Stomach (tissue), 9 donors: ENCODE data around the gene SEPTIN11. TPM values are rescaled to one million over a fixed set of nuclear protein-coding genes. Genes with fewer than 3 reads are reported as not detected.

ENCODE experiments used
- DNase-seq, 2 donors: peaks; one replicate each; pipeline versions ENCODE4 v3.0.0 to v3.0.0-alpha.2; 2013 to 2019
- H3K27ac ChIP-seq, 5 donors: fragments of 200-600 bp in 4 of 5; sonication (generic) in 4 of 5; one replicate each; pipeline ENCODE4 v1.5.1; 2013 to 2019; ENCODE audit warnings: mild to moderate bottlenecking in 1 of 5, moderate library complexity in 1 of 5
- H3K27me3 ChIP-seq, 3 donors: fragments of 200-600 bp; sonication (generic); one replicate each; pipeline ENCODE4 v1.5.1; 2017 to 2019; ENCODE audit warnings: mixed run types in 1 of 3
- H3K36me3 ChIP-seq, 4 donors: fragments of 200-600 bp; sonication (generic); 1 replicate in 3 of 4; 2 replicates in 1 of 4; pipeline ENCODE4 v1.5.1; 2016 to 2019
- H3K4me1 ChIP-seq, 4 donors: fragments of 200-600 bp; sonication (generic); one replicate each; pipeline ENCODE4 v1.5.1; 2016 to 2019
- H3K4me3 ChIP-seq, 4 donors: fragments of 200-600 bp; sonication (generic) in 3 of 4; one replicate each; pipeline ENCODE4 v1.5.1; 2016 to 2019; ENCODE audit warnings: mild to moderate bottlenecking in 1 of 4
- H3K9me3 ChIP-seq, 4 donors: fragments of 200-600 bp; sonication (generic); one replicate each; pipeline ENCODE4 v1.5.1; 2016 to 2019
- CTCF ChIP-seq, 7 experiments: fragments of 450-650 bp in 4 of 7; fragments of 200-600 bp in 3 of 7; sonication (generic) in 3 of 7; IDR thresholded peaks; one replicate each; pipeline ENCODE4 v1.5.1; 2016 to 2019; ENCODE audit warnings: antibody characterized with exemption in 7 of 7, control low read depth in 2 of 7, mild to moderate bottlenecking in 1 of 7
- EP300 ChIP-seq: sonication (generic); formaldehyde crosslinking; IDR thresholded peaks from one replicate; pipeline ENCODE4 v1.6.1; 2017; ENCODE audit warnings: antibody characterized with exemption
- POLR2A ChIP-seq, 4 donors: fragments of 450-650 bp; IDR thresholded peaks; one replicate each; pipeline ENCODE4 v1.6.1; 2016; ENCODE audit warnings: antibody characterized with exemption in 4 of 4, control low read depth in 2 of 4, mild to moderate bottlenecking in 1 of 4, moderate library complexity in 1 of 4
- POLR2AphosphoS5 ChIP-seq, 3 donors: sonication (generic); formaldehyde crosslinking; IDR thresholded peaks; one replicate each; pipeline ENCODE4 v1.6.1; 2016; ENCODE audit warnings: antibody characterized with exemption in 3 of 3
- WGBS, 5 donors: extraction: QIAGEN DNeasy Blood & Tissue Kit in 3 of 5; methylation state at CpG; one replicate each; pipeline versions ENCODE4 v1.1.5 to v1.1.7; 2013 to 2018; 5-methylcytosine and 5-hydroxymethylcytosine counted together
- intact Hi-C: fragments of 100-400 bp; cut with DNase I; formaldehyde crosslinking; loops from one replicate; pipeline ENCODE4 v1.15.1; 2023; ENCODE audit warnings: low total_unique reads
- polyA plus RNA-seq, 3 donors: library from polyadenylated mRNA; stranded (reverse); fragments of 200-250 nt; gene quantifications; one replicate each; pipeline ENCODE4 v1.2.3, GENCODE V29; 2013
- total RNA-seq, 5 donors: library from RNA; depleted of rRNA; stranded (reverse); fragments of >200 nt; gene quantifications; one replicate each; pipeline versions ENCODE4 v1.1.0 to v1.2.3, GENCODE V29; 2014 to 2016
- donor health status: healthy with polysubstance abuse.
- donor health status: Bipolar disorder and iron deficiency.
- donor health status: healthy.

SEPTIN11 gene
- total and polyA plus RNA-seq, 8 donors: 9.3 to 298 (median 57.4) TPM

GRCh38 chr4:76993787-76994641 lies 44.5 kb downstream of the SEPTIN11 start:
- peaks cover 3 to 30% (median 27%) of the 10 kb centered on the region in 4 donors for H3K36me3 ChIP-seq
- no peaks in the 10 kb centered on the region for H3K9me3 ChIP-seq
- TF ChIP-seq CTCF (IDR thresholded peaks at IDR 0.05) (no peak), EP300 (no peak), POLR2A (IDR thresholded peaks at IDR 0.05) (no peak), POLR2AphosphoS5 (IDR thresholded peaks at IDR 0.05) (no peak)
- no peaks in the 10 kb centered on the region for H3K27me3 ChIP-seq
- intact Hi-C loops: no loop called here
- DNase-seq: peak in 1 of 2 donors; percentile 60
- H3K4me3 ChIP-seq: no peak overlapping the region
- WGBS, 5 donors: 68 to 91% (median 86%) methylated on average over 10 of the region's 10 CpGs
- H3K27ac ChIP-seq: no peak overlapping the region
- H3K4me1 ChIP-seq: peaks cover 0 to 3% (median 0%) of the 10 kb centered on the region in 4 donors

- no peak for TF ChIP-seq POLR2AphosphoS5 (IDR thresholded peaks at IDR 0.05)
- TF ChIP-seq POLR2A (IDR thresholded peaks at IDR 0.05): no peak
- no peak for TF ChIP-seq EP300
- no peak for TF ChIP-seq CTCF (IDR thresholded peaks at IDR 0.05)
- H3K36me3 ChIP-seq: peaks cover 3 to 42% (median 39%) of the 10 kb centered on the region in 4 donors
- H3K27ac ChIP-seq: no peak overlapping the region
- H3K4me3 ChIP-seq: no peak overlapping the region
- no peaks in the 10 kb centered on the region for H3K9me3 ChIP-seq
- no peak for DNase-seq
- peaks cover 0 to 3% (median 0%) of the 10 kb centered on the region in 4 donors for H3K4me1 ChIP-seq
- intact Hi-C loops: no loop called here
- H3K27me3 ChIP-seq: no peaks in the 10 kb centered on the region
- 93 to 100% (median 96%) methylated on average over 1 of the region's 1 CpG for WGBS, 5 donors
Measured at GRCh38 chr4:76995776-76996175, 46.2 kb downstream of the SEPTIN11 start.

- WGBS, 5 donors: 95 to 97% (median 96%) methylated on average over 2 of the region's 2 CpGs
- H3K4me3 ChIP-seq: no peak overlapping the region
- intact Hi-C loops: no loop called here
- peaks cover 0 to 3% (median 0%) of the 10 kb centered on the region in 4 donors for H3K4me1 ChIP-seq
- no peak for DNase-seq
- H3K9me3 ChIP-seq: no peaks in the 10 kb centered on the region
- H3K27me3 ChIP-seq: no peaks in the 10 kb centered on the region
- TF ChIP-seq POLR2AphosphoS5 (IDR thresholded peaks at IDR 0.05) (no peak), EP300 (no peak), POLR2A (IDR thresholded peaks at IDR 0.05) (no peak), CTCF (IDR thresholded peaks at IDR 0.05) (no peak)
- peaks cover 3 to 47% (median 43%) of the 10 kb centered on the region in 4 donors for H3K36me3 ChIP-seq
- no peak overlapping the region for H3K27ac ChIP-seq
Measured at GRCh38 chr4:76996445-76996844, 46.9 kb downstream of the SEPTIN11 start.

- Histone ChIP-seq H3K27ac (no peak overlapping the region), H3K4me3 (no peak overlapping the region), H3K36me3 (peaks cover 3 to 47% (median 43%) of the 10 kb centered on the region in 4 donors), H3K9me3 (no peaks in the 10 kb centered on the region), H3K27me3 (no peaks in the 10 kb centered on the region), H3K4me1 (peaks cover 0 to 6% (median 5%) of the 10 kb centered on the region in 4 donors)
- TF ChIP-seq POLR2AphosphoS5 (IDR thresholded peaks at IDR 0.05) (no peak), CTCF (IDR thresholded peaks at IDR 0.05) (no peak), EP300 (no peak)
- intact Hi-C loops: no loop called here
- no peak for DNase-seq
- 83 to 100% (median 93%) methylated on average over 1 of the region's 1 CpG for WGBS, 5 donors
Measured at GRCh38 chr4:76997077-76997476, 47.5 kb downstream of the SEPTIN11 start.
